ENCODE results near the gene SLC30A10.
"Not testable (repeated sequence)": the region's sequence is repeated elsewhere in the genome, so short reads cannot be mapped to it uniquely, and the experiment has no call there.

SLC30A10 gene

DNA sequence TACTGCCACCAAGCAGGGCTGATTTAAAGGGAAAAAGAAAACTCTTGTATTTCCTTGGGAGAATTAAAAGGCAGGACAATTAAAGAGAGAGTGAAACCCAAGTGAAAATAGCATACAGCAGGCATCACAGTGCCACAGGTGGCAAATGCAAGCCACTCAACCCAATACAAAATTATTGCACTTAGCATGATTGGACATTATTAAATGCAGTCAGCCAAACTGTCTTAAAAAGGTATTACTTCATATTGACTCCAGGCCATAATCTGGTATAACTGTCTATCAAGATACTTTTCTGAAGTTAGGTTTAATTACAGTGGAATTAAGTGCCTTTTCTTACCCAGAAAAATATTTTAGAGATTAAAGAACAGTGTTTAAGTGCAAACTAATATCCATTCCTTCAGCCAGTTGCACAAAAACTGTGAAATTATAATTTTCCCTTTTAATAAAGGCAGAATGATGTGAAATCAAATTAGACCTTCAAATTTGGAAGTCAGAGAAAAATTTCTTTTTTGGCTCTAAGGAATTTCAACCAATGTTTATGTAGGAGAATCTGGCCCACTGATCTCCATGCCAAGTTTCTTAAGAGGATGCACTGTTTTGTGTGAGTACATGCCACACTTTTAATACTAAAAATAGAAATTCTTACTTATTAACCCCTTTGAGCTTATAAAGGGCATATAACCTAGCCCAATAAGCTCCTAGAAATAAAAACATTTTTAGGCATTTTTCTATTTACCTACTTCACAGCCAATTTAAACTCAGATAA lies 15.2 kb downstream of the SLC30A10 start:
- no peak for TF ChIP-seq JUND (IDR thresholded peaks at IDR 0.05; ENCODE audit: low read depth)

DNA sequence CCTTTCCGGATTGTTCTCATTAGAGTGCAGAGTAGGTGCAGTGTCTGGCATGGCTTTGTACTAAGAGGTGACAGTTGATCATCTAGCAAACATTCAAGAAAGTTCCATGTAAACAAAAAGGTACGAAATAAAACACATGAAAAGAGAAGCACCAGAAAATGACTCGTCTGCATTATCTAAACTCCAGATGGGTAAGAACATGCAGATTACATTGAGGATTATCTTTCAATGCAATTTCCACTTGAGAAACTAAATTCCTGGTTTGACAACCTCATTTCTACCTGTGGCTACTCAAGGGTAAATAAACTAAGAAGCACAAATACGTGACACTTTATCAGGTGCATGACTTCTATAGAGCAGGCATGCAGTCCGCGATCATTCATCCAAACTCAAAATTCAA lies 17.6 kb downstream of the SLC30A10 start:
- DNase-seq (ENCODE audit: low read depth in 1 of 2, low spot score in 1 of 2): no peak
- TF ChIP-seq JUND (IDR thresholded peaks at IDR 0.05; ENCODE audit: low read depth): no peak
- in situ Hi-C loops (cut with HindIII; ENCODE audit: low pct_unique_long_range_greater_than_20kb, low sequenced_read_pairs): no loop called here

More for the DNA sequence above, 15.2 kb downstream of the SLC30A10 start:
- no peak for DNase-seq (ENCODE audit: low read depth in 1 of 2, low spot score in 1 of 2)
- in situ Hi-C loops (cut with HindIII; ENCODE audit: low pct_unique_long_range_greater_than_20kb, low sequenced_read_pairs): no loop called here

DNA sequence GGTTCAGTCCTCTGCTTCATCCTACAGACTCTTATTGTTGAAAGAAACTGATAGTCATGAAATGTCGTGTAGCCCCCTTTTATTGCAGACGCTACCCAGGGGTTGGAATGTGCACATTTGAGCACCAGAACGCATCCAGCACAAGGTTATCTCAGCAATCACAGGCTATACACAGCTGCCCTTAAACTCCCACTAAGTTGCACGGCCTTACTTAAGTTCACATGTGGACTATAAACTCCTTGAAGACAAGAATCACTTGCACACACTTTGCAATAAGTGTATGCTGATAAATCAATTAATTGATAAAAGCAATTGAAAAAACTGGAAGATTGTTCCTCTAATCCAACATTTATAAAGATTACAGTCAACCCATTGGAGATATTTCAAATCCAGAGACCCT lies 18.9 kb downstream of the SLC30A10 start:
- TF ChIP-seq JUND (IDR thresholded peaks at IDR 0.05; ENCODE audit: low read depth): no peak
- in situ Hi-C loops (cut with HindIII; ENCODE audit: low pct_unique_long_range_greater_than_20kb, low sequenced_read_pairs): no loop called here
- no peak for DNase-seq (ENCODE audit: low read depth in 1 of 2, low spot score in 1 of 2)

- no peak for TF ChIP-seq JUND (IDR thresholded peaks at IDR 0.05; ENCODE audit: low read depth)
- in situ Hi-C loops (cut with HindIII; ENCODE audit: low pct_unique_long_range_greater_than_20kb, low sequenced_read_pairs): no loop called here
- no peak for DNase-seq (ENCODE audit: low read depth in 1 of 2, low spot score in 1 of 2)
These were observed 20.2 kb downstream of the SLC30A10 start for GRCh38 chr1:219908170-219908569.

DNA sequence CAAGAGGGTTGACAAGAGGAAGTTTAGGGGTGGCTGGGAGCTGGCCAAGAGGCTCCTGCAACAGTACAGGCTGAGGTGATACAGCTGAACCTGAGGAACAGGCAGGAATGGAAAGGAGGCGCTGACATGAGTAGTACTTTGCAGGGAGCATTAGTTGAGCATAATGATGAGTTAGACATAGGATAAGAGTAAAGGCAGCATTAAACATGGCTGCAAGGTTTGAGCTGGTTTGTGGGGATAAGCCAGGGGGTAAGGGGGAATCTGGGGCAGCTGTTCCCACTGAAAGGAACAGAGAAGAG lies 20.6 kb downstream of the SLC30A10 start:
- in situ Hi-C loops (cut with HindIII; ENCODE audit: low pct_unique_long_range_greater_than_20kb, low sequenced_read_pairs): no loop called here
- TF ChIP-seq JUND (IDR thresholded peaks at IDR 0.05; ENCODE audit: low read depth): no peak
- DNase-seq (ENCODE audit: low read depth in 1 of 2, low spot score in 1 of 2): no peak

GRCh38 chr1:219906924-219907771 lies 21.2 kb downstream of the SLC30A10 start:
- no peak for DNase-seq (ENCODE audit: low read depth in 1 of 2, low spot score in 1 of 2)
- no peak for TF ChIP-seq JUND (IDR thresholded peaks at IDR 0.05; ENCODE audit: low read depth)
- in situ Hi-C loops (cut with HindIII; ENCODE audit: low pct_unique_long_range_greater_than_20kb, low sequenced_read_pairs): no loop called here

GRCh38 chr1:219906565-219906923 lies 21.8 kb downstream of the SLC30A10 start:
- DNase-seq (ENCODE audit: low read depth in 1 of 2, low spot score in 1 of 2); in situ Hi-C loops (cut with HindIII; ENCODE audit: low pct_unique_long_range_greater_than_20kb, low sequenced_read_pairs): not testable (repeated sequence)

- no peak for TF ChIP-seq JUND (IDR thresholded peaks at IDR 0.05; ENCODE audit: low read depth)
- in situ Hi-C loops (cut with HindIII; ENCODE audit: low pct_unique_long_range_greater_than_20kb, low sequenced_read_pairs): no loop called here
- DNase-seq (ENCODE audit: low read depth in 1 of 2, low spot score in 1 of 2): no peak
These were observed 22.8 kb downstream of the SLC30A10 start for GRCh38 chr1:219905524-219905923.

GRCh38 chr1:219904934-219905333 lies 23.4 kb downstream of the SLC30A10 start:
- in situ Hi-C loops (cut with HindIII; ENCODE audit: low pct_unique_long_range_greater_than_20kb, low sequenced_read_pairs): no loop called here
- peak in 1 of 2 experiments; percentile 19 for DNase-seq (ENCODE audit: low read depth in 1 of 2, low spot score in 1 of 2)
- no peak for TF ChIP-seq JUND (IDR thresholded peaks at IDR 0.05; ENCODE audit: low read depth)

DNA sequence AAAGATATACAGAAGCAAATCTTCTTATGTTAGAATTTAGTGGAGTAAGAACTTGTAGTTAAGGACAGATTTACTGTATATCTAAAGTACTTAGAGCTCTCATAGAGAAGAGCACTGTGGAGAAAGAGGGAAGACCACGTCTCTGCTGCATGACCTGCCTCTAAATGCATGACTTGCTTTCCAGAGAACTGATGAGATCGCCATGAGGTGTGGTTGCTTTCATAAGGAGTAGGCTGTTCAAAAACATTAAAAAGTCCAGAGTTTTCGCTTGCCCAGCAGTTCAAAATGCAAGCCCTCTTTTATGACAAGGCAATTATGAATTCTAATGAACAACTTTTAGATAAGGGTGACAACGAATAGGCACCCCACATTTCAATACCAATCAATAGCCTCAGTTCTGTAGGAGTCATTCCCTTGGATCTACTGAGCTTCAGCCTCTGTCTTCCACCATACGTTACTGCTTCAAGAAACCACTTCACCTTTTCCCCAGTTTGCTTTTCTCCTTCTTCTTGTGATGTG lies 24.9 kb downstream of the SLC30A10 start:
- in situ Hi-C loops (cut with HindIII; ENCODE audit: low pct_unique_long_range_greater_than_20kb, low sequenced_read_pairs): no loop called here
- TF ChIP-seq JUND (IDR thresholded peaks at IDR 0.05; ENCODE audit: low read depth): no peak
- DNase-seq (ENCODE audit: low read depth in 1 of 2, low spot score in 1 of 2): no peak

DNA sequence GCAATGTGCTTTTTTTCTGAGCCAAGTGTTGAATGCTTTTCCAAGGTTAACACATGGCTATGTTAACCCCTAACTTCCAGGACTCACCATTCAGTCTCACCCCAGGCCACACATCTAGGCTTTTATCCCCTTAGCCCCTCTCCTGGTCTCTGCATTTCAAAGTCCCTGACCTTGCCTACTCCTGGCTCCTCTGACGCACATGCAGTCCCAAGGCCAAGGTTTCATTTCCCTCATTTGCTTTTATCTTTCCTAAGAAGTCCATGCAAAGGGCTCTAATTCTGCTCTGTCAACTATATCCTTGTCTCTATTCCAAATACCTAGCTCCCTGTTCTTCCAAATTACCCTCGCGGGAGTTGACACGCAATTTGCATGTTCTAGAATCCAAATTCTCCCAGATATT lies 25.4 kb downstream of the SLC30A10 start:
- DNase-seq (ENCODE audit: low read depth in 1 of 2, low spot score in 1 of 2): no peak
- in situ Hi-C loops (cut with HindIII; ENCODE audit: low pct_unique_long_range_greater_than_20kb, low sequenced_read_pairs): no loop called here
- TF ChIP-seq JUND (IDR thresholded peaks at IDR 0.05; ENCODE audit: low read depth): no peak

- DNase-seq (ENCODE audit: low read depth in 1 of 2, low spot score in 1 of 2): no peak
- in situ Hi-C loops (cut with HindIII; ENCODE audit: low pct_unique_long_range_greater_than_20kb, low sequenced_read_pairs): no loop called here
- no peak for TF ChIP-seq JUND (IDR thresholded peaks at IDR 0.05; ENCODE audit: low read depth)
These were observed 27.5 kb downstream of the SLC30A10 start for GRCh38 chr1:219900882-219901281.

GRCh38 chr1:219900201-219900600 lies 28.2 kb downstream of the SLC30A10 start:
- no peak for TF ChIP-seq JUND (IDR thresholded peaks at IDR 0.05; ENCODE audit: low read depth)
- in situ Hi-C loops (cut with HindIII; ENCODE audit: low pct_unique_long_range_greater_than_20kb, low sequenced_read_pairs): no loop called here
- DNase-seq (ENCODE audit: low read depth in 1 of 2, low spot score in 1 of 2): peak in 1 of 2 experiments; percentile 50
